K562 (cell line): ENCODE results near the gene NR5A2.

Experiments
- CREB3 ChIP-seq: fragments of 450-650 bp; conservative IDR thresholded peaks from 2 replicates; pipeline ENCODE4 v1.6.1; 2016; ENCODE audit warnings: missing genetic modification characterization, low read depth, mild to moderate bottlenecking, missing compliant biosample characterization, moderate library complexity
- CTCF ChIP-seq, 3 experiments: IDR thresholded peaks in 2 of 3; conservative IDR thresholded peaks in 1 of 3; 2 replicates each; pipeline ENCODE4 v1.5.1; 2011 to 2012; ENCODE audit warnings: low read length in 3 of 3, mild to moderate bottlenecking in 3 of 3, control low read depth in 2 of 3, improper control_type of control experiment in 1 of 3, inconsistent platforms in 1 of 3, low read depth in 1 of 3, mixed read lengths in 1 of 3, moderate library complexity in 1 of 3; ENCODE audit not compliant: insufficient read depth in 2 of 3
- FOXM1 ChIP-seq, 2 experiments: fragments of 450-650 bp in 1 of 2; sonication (generic) in 1 of 2; formaldehyde crosslinking in 1 of 2; IDR thresholded peaks; 2 replicates each; pipeline versions ENCODE4 v1.6.1 to v1.9.0; 2017 to 2022; ENCODE audit warnings: low read depth in 2 of 2, mild to moderate bottlenecking in 2 of 2, missing genetic modification reagents in 1 of 2, moderate library complexity in 1 of 2
- MAFF ChIP-seq: IDR thresholded peaks from 2 replicates; pipeline ENCODE4 v1.6.1; 2012; ENCODE audit warnings: low read length, improper control_type of control experiment
- ZFX ChIP-seq: sonication (generic); formaldehyde crosslinking; IDR thresholded peaks from 2 replicates; pipeline ENCODE4 v1.8.0; 2022; ENCODE audit warnings: mild to moderate bottlenecking, missing genetic modification reagents, moderate library complexity
- TF ChIP-seq, protein P1 (sequence below): sonication (generic); formaldehyde crosslinking; IDR thresholded peaks from 2 replicates; pipeline ENCODE4 v1.9.0; 2022; ENCODE audit warnings: mild to moderate bottlenecking, missing genetic modification reagents
- TF ChIP-seq, protein P2 (sequence below): fragments of 250-450 bp; sonication (Bioruptor Pico); IDR thresholded peaks from 2 replicates; pipeline ENCODE4 v1.4.0; 2020; ENCODE audit warnings: mild to moderate bottlenecking

GRCh38 chr1:200038325-200038980 lies 10.9 kb downstream of the NR5A2 start:
- TF ChIP-seq CREB3 (tag) (no peak), FOXM1 (IDR thresholded peaks at IDR 0.05; ENCODE audit: low read depth) (no peak), FOXM1 (CRISPR knock-in tag; IDR thresholded peaks at IDR 0.05; ENCODE audit: low read depth) (no peak), CTCF (IDR thresholded peaks at IDR 0.05 in 2 of 3, conservative IDR thresholded peaks at IDR 0.05 in 1 of 3; ENCODE audit: insufficient read depth in 2 of 3, low read depth in 1 of 3, low read length in 3 of 3) (no peak), MAFF (no peak), ZFX (no peak)
- TF ChIP-seq, protein P1, sequence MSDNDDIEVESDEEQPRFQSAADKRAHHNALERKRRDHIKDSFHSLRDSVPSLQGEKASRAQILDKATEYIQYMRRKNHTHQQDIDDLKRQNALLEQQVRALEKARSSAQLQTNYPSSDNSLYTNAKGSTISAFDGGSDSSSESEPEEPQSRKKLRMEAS (CRISPR knock-in tag): no peak
- TF ChIP-seq, protein P2, sequence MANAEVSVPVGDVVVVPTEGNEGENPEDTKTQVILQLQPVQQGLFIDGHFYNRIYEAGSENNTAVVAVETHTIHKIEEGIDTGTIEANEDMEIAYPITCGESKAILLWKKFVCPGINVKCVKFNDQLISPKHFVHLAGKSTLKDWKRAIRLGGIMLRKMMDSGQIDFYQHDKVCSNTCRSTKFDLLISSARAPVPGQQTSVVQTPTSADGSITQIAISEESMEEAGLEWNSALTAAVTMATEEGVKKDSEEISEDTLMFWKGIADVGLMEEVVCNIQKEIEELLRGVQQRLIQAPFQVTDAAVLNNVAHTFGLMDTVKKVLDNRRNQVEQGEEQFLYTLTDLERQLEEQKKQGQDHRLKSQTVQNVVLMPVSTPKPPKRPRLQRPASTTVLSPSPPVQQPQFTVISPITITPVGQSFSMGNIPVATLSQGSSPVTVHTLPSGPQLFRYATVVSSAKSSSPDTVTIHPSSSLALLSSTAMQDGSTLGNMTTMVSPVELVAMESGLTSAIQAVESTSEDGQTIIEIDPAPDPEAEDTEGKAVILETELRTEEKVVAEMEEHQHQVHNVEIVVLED (CRISPR knock-in tag): no peak
